ENCODE measurements around the gene C11orf86.

The C11orf86 gene

DNA sequence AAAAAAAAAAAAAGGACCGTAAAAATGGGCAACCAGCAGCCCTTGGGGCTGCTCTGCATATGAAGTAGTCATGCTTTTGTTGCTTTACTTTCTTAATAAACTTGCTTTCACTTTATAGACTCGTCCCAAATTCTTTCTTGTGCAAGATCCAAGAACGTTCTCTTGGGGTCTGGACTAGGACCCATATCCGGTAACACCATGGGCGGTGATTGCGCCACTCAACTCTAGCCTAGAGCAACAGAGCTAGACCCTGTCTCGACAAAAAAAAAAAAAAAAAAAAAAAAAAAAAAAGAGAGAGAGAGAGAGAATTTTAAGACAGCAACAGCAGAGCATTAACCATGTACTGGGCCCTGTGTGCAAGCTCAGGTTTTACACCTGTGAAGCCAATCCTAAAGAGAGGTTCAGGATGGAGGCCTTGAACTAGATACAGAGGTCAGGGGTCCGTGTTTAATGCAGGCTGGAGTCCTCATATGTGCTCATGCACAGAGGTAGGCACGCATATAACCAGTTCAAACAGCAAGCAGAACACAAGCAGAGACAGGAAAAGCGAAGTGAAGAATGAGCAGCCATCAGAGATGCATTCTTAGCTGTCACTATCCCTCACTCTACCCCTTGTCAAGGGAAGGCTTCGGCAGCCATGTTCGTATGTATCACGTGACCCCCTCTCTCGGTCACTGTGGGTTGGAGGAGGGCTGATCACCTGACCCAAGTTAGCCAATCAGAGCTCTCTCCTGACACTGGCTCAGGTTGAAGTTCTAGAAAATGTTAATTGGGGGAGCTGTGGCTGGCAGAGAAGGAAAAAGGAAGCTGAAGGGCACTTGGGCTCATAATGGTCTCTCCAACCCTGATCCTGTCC, 31.2 kb downstream of the C11orf86 start:
- TF ChIP-seq, protein P1, sequence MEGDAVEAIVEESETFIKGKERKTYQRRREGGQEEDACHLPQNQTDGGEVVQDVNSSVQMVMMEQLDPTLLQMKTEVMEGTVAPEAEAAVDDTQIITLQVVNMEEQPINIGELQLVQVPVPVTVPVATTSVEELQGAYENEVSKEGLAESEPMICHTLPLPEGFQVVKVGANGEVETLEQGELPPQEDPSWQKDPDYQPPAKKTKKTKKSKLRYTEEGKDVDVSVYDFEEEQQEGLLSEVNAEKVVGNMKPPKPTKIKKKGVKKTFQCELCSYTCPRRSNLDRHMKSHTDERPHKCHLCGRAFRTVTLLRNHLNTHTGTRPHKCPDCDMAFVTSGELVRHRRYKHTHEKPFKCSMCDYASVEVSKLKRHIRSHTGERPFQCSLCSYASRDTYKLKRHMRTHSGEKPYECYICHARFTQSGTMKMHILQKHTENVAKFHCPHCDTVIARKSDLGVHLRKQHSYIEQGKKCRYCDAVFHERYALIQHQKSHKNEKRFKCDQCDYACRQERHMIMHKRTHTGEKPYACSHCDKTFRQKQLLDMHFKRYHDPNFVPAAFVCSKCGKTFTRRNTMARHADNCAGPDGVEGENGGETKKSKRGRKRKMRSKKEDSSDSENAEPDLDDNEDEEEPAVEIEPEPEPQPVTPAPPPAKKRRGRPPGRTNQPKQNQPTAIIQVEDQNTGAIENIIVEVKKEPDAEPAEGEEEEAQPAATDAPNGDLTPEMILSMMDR (IDR thresholded peaks at IDR 0.05; ENCODE audit: insufficient read depth, low read length, missing control alignments) = no peak
- ChIA-PET POLR2A (no interaction called here), CTCF (no interaction called here)
- no peak for DNase-seq (ENCODE audit: low read depth, low spot score)
- no peak overlapping the region for H3K4me3 ChIP-seq (ENCODE audit: low read depth, low read length)

DNA sequence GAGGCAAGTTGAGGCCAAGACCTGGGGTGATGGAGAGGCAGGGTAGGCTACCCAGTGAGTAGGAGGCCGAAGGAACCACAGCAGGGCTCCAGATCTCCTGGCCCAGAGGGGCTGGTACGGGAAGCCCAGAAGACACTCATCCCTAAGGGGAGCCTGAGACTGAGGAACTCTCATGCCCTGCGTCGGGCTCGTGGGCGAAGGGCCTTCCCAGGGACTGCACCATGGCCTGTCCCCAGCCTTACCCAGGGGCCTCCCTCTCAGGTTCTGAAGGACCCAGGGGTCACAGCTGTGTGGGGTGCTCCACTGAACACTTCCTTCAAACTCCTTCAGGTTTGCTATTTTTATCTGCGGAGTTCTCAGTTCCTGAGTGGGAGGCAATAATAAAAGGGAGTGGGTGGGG, 32.0 kb downstream of the C11orf86 start:
- ChIA-PET CTCF (no interaction called here), POLR2A (no interaction called here)
- TF ChIP-seq, protein P1 (IDR thresholded peaks at IDR 0.05; ENCODE audit: insufficient read depth, low read length, missing control alignments) = no peak
- no peak overlapping the region for H3K4me3 ChIP-seq (ENCODE audit: low read depth, low read length)
- no peak for DNase-seq (ENCODE audit: low read depth, low spot score)

DNA sequence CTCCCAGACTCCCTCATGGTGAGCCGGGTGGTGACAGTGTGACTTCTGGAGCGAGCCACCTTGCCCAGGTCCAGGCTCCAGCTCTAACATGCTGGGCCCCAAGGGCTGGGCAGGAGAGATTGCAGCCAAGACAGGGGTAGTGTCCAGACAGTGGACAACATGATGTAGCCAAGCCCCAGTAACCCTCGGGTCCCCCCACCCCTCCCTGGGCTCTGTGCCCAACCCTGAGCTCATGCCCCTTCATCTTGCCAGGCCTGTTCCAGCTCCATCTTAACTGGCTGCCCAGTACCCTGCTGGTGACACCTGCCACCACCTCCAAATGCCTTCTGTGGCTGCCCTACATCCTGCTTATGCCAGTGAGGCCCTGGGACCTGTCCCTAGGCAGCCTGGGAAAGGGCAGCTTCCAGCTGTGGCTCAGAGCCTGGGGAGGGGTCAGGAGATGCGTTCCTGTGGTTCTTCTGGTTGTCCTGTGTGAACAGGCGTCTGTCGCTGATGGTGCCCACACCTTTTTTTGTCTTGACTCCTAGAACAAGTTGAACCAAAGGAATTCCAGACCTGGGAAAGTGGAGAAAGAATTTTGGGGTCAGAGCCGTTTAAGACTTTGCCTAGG, 35.3 kb downstream of the C11orf86 start:
- no peak overlapping the region for H3K4me3 ChIP-seq (ENCODE audit: low read depth, low read length)
- CTCF ChIA-PET = interaction anchor here (3.9 kb wide), 1 partner anchor 11 kb away, joined by 20 read pairs; the partner anchor contains the start of gene SYT12
- POLR2A ChIA-PET = no interaction called here
- no peak for DNase-seq (ENCODE audit: low read depth, low spot score)
- TF ChIP-seq, protein P1 (IDR thresholded peaks at IDR 0.05; ENCODE audit: insufficient read depth, low read length, missing control alignments) = no peak

DNA sequence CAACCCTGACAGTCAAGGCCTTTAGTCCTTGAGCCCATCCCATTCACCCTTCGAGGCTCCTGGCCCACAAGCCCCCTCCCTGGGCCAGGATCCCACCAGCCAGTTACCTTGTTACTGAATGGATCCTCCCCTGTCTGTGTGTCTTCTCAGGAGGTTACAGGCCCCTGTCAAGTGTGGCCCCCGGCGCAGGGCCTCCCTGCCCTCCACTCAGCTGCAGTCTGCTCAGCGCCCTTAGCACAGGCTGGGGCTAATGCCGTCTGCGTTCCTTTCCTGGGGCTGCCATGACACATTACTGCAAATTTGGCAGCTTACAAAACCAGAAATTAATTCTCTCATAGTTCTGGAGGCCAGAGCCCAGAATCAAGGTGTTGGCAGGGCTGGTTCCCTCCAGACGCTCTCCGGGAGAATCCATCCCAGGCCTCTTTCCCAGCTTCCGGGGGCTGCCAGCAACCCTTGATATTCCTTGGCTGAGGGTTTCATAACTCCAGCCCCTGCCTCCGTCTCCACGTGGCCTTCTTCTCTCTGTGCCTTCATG, 38.5 kb downstream of the C11orf86 start:
- POLR2A ChIA-PET = interaction anchor here (0.6 kb wide), 1 partner anchor 11 kb away, joined by 3 read pairs; no protein-coding TSS in a partner anchor
- CTCF ChIA-PET = no interaction called here
- no peak for DNase-seq (ENCODE audit: low read depth, low spot score)
- TF ChIP-seq, protein P1 (IDR thresholded peaks at IDR 0.05; ENCODE audit: insufficient read depth, low read length, missing control alignments) = no peak
- H3K4me3 ChIP-seq (ENCODE audit: low read depth, low read length) = no peak overlapping the region

DNA sequence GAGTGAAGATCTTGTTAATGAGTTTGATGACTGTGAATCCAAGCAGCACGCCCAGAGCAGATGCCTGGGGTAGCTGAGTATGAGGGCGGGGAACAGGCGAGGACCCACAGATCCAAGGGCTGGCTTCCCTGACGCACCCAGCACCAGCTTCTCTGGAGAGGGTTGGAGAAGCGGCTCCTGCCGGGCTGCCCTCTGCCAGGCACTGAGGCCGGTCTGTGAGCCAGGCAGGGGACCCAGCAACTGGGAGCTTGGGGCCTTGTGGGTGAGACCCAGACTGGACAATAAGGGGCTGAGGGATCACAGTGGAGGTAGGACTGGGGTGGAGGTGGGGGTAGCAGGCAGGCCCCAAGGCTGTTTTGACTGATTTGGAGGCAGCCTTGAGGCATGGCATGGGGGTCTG, 39.2 kb downstream of the C11orf86 start:
- TF ChIP-seq, protein P1 (IDR thresholded peaks at IDR 0.05; ENCODE audit: insufficient read depth, low read length, missing control alignments) = no peak
- POLR2A ChIA-PET = no interaction called here
- CTCF ChIA-PET = interaction anchor here (0.8 kb wide), 1 partner anchor 11 kb away, joined by 3 read pairs; no protein-coding TSS in a partner anchor
- DNase-seq (ENCODE audit: low read depth, low spot score) = no peak
- no peak overlapping the region for H3K4me3 ChIP-seq (ENCODE audit: low read depth, low read length)

DNA sequence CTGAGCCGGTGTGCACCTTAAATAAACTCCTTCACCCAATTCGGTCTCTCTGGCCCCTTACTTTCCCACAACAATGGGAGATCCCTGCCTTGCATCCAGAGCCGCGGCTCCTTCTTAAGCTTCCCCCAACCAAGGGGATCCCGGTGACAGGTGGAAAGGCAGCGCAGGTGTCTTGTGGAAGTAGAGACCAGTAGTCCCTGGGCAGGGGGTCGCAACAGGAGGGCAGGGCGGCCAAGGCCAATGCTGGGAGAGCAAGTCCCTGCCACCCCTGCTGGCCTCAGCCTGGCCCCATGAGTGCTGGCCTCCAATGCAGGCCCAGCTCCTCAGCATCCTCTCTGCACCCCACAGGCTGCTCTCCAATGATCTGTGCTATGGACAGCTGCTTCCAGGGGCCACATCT, 39.9 kb downstream of the C11orf86 start:
- POLR2A ChIA-PET = no interaction called here

More for the DNA sequence above, 39.9 kb downstream of the C11orf86 start:
- TF ChIP-seq, protein P1 (IDR thresholded peaks at IDR 0.05; ENCODE audit: insufficient read depth, low read length, missing control alignments) = no peak
- no peak for DNase-seq (ENCODE audit: low read depth, low spot score)
- H3K4me3 ChIP-seq (ENCODE audit: low read depth, low read length) = no peak overlapping the region
- CTCF ChIA-PET = interaction anchor here (0.8 kb wide), 1 partner anchor 10 kb away, joined by 3 read pairs; no protein-coding TSS in a partner anchor

All from AG04449 (cell line).